Measurements from ENCODE around the gene PMAIP1.
"Not testable (repeated sequence)": the region's sequence is repeated elsewhere in the genome, so short reads cannot be mapped to it uniquely, and the experiment has no call there.

PMAIP1 gene

DNA sequence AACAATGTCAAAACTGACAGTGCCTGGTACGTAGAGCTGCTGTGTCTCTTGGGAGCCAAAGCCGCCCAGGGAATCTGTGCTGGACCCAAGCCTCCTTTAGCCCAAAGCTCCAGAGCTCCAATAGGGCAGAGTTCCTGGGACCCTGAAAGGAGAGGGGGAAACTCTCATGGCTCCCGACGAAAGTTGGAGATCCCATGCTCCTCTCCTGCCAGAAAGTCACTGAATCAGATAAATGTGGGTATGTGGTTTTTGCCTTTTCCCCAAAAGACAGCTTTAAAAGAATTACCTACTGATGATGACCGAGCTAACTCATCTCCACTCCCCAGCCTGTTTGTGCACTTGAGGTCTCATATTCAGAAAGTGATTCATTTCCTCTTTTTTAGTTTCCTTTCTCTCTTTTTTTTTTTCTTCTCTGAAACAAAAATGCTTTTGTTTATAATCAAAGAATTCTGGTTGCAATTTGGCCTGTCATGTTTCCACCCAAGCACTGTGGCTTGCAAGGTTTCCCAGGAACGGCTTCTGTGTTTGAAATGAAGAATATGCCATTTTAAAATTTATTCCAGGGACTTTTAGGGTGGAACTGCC is 14.1 kb upstream of the PMAIP1 start:
- H3K27me3 ChIP-seq (ENCODE audit: control insufficient read depth in 2 of 2, insufficient read depth in 2 of 2, low read length in 2 of 2): no peaks in the 10 kb centered on the region
- no peaks in the 10 kb centered on the region for H3K36me3 ChIP-seq (ENCODE audit: control insufficient read depth in 2 of 2, insufficient read depth in 2 of 2, low read length in 2 of 2)
- no peaks in the 10 kb centered on the region for H3K9me3 ChIP-seq (ENCODE audit: control insufficient read depth in 2 of 2, low read length in 2 of 2)
- peak overlapping the region in 1 of 2 donors; percentile 37 for H3K4me3 ChIP-seq (ENCODE audit: low read length in 2 of 2)
- H3K9ac ChIP-seq (ENCODE audit: low read depth in 1 of 2, low read length in 2 of 2): peak overlapping the region in 1 of 2 donors; percentile 41
- H3K4me1 ChIP-seq (ENCODE audit: control insufficient read depth in 2 of 2, insufficient read depth in 2 of 2, low read length in 2 of 2): peaks cover 10 to 12% of the 10 kb centered on the region in 2 donors
- no peak overlapping the region for H3K27ac ChIP-seq (ENCODE audit: low read depth in 2 of 2, low read length in 2 of 2)

DNA sequence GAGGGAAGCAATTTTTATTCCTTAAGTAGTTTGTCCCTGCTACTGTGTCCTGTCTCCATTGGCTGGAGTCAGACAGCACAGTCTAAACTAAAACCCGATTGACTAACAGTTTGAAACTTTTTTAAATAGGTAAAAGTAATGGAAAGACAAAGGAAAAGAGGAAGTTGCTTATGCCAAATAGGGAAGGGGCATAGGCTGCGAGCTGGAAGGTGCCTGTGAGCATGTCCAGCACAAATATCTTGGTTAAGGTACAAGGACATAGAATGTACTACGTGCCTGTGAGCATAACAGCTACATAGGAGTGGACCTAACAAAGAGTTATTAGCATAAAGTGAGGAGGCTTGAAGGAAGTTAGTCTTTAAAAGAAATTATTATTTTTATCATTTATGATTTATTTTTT is 13.4 kb upstream of the PMAIP1 start:
- H3K27me3 ChIP-seq (ENCODE audit: control insufficient read depth in 2 of 2, insufficient read depth in 2 of 2, low read length in 2 of 2); H3K27ac ChIP-seq (ENCODE audit: low read depth in 2 of 2, low read length in 2 of 2); H3K36me3 ChIP-seq (ENCODE audit: control insufficient read depth in 2 of 2, insufficient read depth in 2 of 2, low read length in 2 of 2); H3K9ac ChIP-seq (ENCODE audit: low read depth in 1 of 2, low read length in 2 of 2); H3K4me3 ChIP-seq (ENCODE audit: low read length in 2 of 2); H3K9me3 ChIP-seq (ENCODE audit: control insufficient read depth in 2 of 2, low read length in 2 of 2): not testable (repeated sequence)
- H3K4me1 ChIP-seq (ENCODE audit: control insufficient read depth in 2 of 2, insufficient read depth in 2 of 2, low read length in 2 of 2): peaks cover 10 to 12% of the 10 kb centered on the region in 2 donors

DNA sequence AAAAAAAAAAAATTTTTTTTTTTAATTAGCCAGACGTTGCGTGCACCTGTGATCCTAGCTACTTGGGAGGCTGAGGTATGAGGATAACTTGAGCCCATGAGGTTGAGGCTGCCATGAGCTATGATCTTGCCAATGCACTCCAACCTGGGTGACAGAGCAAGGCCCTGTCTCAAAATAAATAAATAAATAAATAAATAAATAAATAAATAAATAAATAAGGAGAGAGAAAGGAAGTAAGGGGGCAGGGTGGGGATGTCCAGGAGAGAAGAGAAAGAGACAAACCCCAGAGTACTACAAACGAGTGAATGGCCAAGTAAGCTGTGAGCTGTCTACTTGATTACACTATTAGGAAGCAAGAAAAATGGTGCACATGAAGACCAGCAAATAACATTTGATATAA is 7.7 kb upstream of the PMAIP1 start:
- Histone ChIP-seq H3K4me3 (ENCODE audit: low read length in 2 of 2) (no peak overlapping the region), H3K27me3 (ENCODE audit: control insufficient read depth in 2 of 2, insufficient read depth in 2 of 2, low read length in 2 of 2) (no peaks in the 10 kb centered on the region), H3K4me1 (ENCODE audit: control insufficient read depth in 2 of 2, insufficient read depth in 2 of 2, low read length in 2 of 2) (no peaks in the 10 kb centered on the region), H3K27ac (ENCODE audit: low read depth in 2 of 2, low read length in 2 of 2) (no peak overlapping the region), H3K9ac (ENCODE audit: low read depth in 1 of 2, low read length in 2 of 2) (no peak overlapping the region), H3K36me3 (ENCODE audit: control insufficient read depth in 2 of 2, insufficient read depth in 2 of 2, low read length in 2 of 2) (no peaks in the 10 kb centered on the region), H3K9me3 (ENCODE audit: control insufficient read depth in 2 of 2, low read length in 2 of 2) (no peaks in the 10 kb centered on the region)

DNA sequence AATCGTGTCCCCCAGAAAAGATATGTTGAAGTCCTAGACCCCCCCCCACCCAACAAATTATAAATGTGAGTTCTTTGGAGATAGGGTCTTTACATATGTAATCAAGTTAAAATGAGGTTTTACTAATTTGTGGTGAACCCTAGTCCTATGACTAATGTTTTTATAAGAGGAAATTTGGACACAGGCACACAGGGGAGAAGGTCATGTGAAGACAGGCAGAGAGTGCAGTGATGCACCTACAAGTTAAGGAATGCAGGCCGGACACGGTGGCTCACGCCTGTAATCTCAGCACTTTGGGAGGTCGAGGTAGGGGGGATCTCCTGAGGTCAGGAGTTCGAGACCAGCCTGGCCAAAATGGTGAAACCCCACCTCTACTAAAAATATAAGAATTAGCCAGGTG is 5.8 kb upstream of the PMAIP1 start:
- H3K9ac ChIP-seq (ENCODE audit: low read depth in 1 of 2, low read length in 2 of 2): no peak overlapping the region
- no peak overlapping the region for H3K27ac ChIP-seq (ENCODE audit: low read depth in 2 of 2, low read length in 2 of 2)
- H3K9me3 ChIP-seq (ENCODE audit: control insufficient read depth in 2 of 2, low read length in 2 of 2): no peaks in the 10 kb centered on the region
- peaks cover 5 to 6% of the 10 kb centered on the region in 2 donors for H3K4me1 ChIP-seq (ENCODE audit: control insufficient read depth in 2 of 2, insufficient read depth in 2 of 2, low read length in 2 of 2)
- no peaks in the 10 kb centered on the region for H3K36me3 ChIP-seq (ENCODE audit: control insufficient read depth in 2 of 2, insufficient read depth in 2 of 2, low read length in 2 of 2)
- no peak overlapping the region for H3K4me3 ChIP-seq (ENCODE audit: low read length in 2 of 2)
- no peaks in the 10 kb centered on the region for H3K27me3 ChIP-seq (ENCODE audit: control insufficient read depth in 2 of 2, insufficient read depth in 2 of 2, low read length in 2 of 2)

DNA sequence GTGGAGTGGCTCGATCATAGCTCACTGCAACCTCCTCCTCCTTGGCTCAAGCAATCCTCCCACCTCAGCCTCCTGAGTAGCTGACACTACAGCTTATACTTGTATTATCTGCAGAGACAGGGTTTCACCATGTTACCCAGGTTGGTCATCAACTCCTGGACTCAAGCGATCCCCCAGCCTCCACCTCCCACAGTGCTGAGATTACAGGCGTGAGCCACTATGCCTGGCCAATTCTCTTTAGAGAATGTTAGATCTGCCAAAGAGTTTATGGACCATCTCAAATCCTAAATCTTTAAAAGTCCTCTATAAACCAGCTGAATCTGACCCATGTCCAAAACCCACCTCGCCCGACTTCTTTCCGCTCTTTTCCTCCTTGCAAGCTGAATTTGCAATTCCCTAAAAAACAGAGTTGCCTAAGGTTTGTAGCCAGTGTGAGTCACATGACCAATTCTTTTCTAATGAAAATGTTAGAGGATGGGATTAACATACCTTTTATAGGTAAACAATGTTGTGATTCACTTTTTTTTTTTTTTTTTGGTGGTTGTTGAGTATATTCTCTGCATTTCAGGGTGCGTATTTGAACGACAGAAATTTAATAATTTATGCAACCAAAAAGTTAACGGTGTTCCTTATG is 2.4 kb upstream of the PMAIP1 start:
- Histone ChIP-seq H3K9ac (ENCODE audit: low read depth in 1 of 2, low read length in 2 of 2) (no peak overlapping the region), H3K4me3 (ENCODE audit: low read length in 2 of 2) (no peak overlapping the region), H3K9me3 (ENCODE audit: control insufficient read depth in 2 of 2, low read length in 2 of 2) (no peaks in the 10 kb centered on the region), H3K36me3 (ENCODE audit: control insufficient read depth in 2 of 2, insufficient read depth in 2 of 2, low read length in 2 of 2) (no peaks in the 10 kb centered on the region), H3K4me1 (ENCODE audit: control insufficient read depth in 2 of 2, insufficient read depth in 2 of 2, low read length in 2 of 2) (peaks cover 8 to 13% of the 10 kb centered on the region in 2 donors), H3K27ac (ENCODE audit: low read depth in 2 of 2, low read length in 2 of 2) (no peak overlapping the region), H3K27me3 (ENCODE audit: control insufficient read depth in 2 of 2, insufficient read depth in 2 of 2, low read length in 2 of 2) (no peaks in the 10 kb centered on the region)

DNA sequence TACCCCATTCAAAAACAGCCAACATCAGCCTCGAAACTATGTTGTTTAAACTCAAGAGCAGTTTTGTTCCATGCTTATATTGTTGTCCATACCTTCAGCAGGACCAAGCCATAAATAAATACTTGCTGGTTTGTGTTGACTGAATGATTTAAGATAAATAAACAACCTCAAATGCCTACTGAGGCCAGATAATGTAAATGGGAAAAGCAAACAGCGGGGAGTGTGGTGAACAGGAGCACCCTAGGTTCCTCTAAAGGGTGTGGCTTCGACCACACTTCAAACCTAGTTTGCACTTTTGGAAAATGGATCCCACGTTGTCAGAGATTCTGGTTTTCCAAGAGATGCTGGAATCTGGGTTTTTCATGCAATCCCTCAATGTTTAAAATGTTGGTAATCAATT is 1.7 kb upstream of the PMAIP1 start:
- H3K9me3 ChIP-seq (ENCODE audit: control insufficient read depth in 2 of 2, low read length in 2 of 2): no peaks in the 10 kb centered on the region
- no peak overlapping the region for H3K4me3 ChIP-seq (ENCODE audit: low read length in 2 of 2)
- no peak overlapping the region for H3K9ac ChIP-seq (ENCODE audit: low read depth in 1 of 2, low read length in 2 of 2)
- no peak overlapping the region for H3K27ac ChIP-seq (ENCODE audit: low read depth in 2 of 2, low read length in 2 of 2)
- no peaks in the 10 kb centered on the region for H3K27me3 ChIP-seq (ENCODE audit: control insufficient read depth in 2 of 2, insufficient read depth in 2 of 2, low read length in 2 of 2)
- peaks cover 8 to 13% of the 10 kb centered on the region in 2 donors for H3K4me1 ChIP-seq (ENCODE audit: control insufficient read depth in 2 of 2, insufficient read depth in 2 of 2, low read length in 2 of 2)
- H3K36me3 ChIP-seq (ENCODE audit: control insufficient read depth in 2 of 2, insufficient read depth in 2 of 2, low read length in 2 of 2): no peaks in the 10 kb centered on the region

DNA sequence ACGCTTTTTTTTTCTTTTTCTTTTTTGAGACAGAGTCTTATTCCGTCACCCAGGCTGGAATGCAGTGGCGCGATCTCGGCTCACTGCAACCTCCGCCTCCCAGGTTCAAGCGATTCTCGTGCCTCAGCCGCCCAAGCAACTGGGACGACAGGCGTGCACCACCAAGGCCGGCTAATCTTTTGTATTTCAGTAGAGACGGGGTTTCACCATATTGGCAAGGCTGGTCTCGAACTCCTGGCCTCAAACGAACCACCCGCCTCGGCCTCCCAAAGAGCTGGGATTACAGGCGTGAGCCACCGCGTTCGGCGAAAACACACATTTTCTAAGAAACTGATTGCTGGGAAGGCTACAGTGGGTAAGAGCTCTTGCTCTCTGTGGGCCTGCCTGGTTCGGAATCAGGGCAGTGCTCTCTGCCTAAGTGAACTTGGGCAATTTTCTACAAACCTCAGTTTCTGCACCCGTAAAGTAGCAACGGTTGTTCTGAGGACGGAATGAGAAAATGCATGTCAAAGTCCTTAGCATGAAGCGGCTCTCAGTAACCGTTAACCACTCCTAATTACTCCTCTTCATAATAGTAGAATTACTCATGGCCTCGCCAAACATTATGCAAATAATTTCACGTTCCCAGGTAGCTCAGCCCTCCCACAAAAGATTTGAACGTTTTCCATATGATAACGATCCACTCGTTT is 1.0 kb upstream of the PMAIP1 start:
- peak overlapping the region; percentile 80 to 81 for H3K9ac ChIP-seq (ENCODE audit: low read depth in 1 of 2, low read length in 2 of 2)
- no peaks in the 10 kb centered on the region for H3K27me3 ChIP-seq (ENCODE audit: control insufficient read depth in 2 of 2, insufficient read depth in 2 of 2, low read length in 2 of 2)
- no peaks in the 10 kb centered on the region for H3K36me3 ChIP-seq (ENCODE audit: control insufficient read depth in 2 of 2, insufficient read depth in 2 of 2, low read length in 2 of 2)
- peaks cover 8 to 13% of the 10 kb centered on the region in 2 donors for H3K4me1 ChIP-seq (ENCODE audit: control insufficient read depth in 2 of 2, insufficient read depth in 2 of 2, low read length in 2 of 2)
- peak overlapping the region; percentile 85 for H3K4me3 ChIP-seq (ENCODE audit: low read length in 2 of 2)
- H3K27ac ChIP-seq (ENCODE audit: low read depth in 2 of 2, low read length in 2 of 2): peak overlapping the region; percentile 94 to 97
- H3K9me3 ChIP-seq (ENCODE audit: control insufficient read depth in 2 of 2, low read length in 2 of 2): no peaks in the 10 kb centered on the region

DNA sequence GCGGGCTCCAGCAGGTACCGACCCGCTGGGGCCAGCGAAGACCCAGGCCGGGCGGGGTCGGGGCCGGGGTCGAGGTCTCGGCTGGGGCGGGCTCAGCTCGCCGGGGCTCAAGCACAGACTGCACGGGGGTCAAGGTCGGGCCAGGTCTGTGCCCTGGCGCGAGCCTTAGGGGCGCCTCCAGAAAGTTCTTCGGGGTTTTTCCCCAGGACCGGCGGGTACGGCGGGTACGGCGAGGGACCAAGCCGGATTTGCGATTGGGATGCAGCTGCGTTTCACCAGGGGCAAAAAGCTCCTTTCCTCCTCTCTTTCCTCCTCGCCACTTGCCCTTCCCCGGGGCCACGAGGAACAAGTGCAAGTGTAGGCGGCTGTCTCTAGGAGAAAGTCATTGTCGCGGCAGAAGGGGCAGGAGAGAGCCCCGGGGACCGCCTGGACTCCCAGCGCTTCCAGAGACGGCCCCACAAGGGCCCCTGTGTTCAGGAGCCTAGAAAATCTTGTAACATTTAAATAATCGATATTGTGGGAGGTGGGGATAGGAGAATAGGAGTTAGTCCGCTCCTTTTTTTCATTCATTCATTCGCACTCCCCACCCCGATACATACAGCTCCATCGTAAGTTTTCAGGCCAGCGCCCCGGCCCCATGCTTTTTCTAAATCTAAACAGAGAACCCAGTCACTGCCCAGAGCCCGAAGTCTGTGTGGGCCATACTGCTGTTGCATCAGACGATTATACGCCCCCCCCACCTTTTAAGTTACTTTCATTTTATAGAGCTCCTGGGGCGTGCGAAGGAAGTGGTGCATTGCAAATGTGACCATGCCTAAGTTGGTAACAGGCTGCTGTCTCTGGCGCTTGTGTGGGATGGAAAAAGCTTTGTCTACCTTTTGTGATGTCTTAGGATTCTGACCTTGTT is 679 bp downstream of the PMAIP1 start:
- H3K27ac ChIP-seq (ENCODE audit: low read depth in 2 of 2, low read length in 2 of 2): peak overlapping the region; percentile 94 to 97
- H3K4me1 ChIP-seq (ENCODE audit: control insufficient read depth in 2 of 2, insufficient read depth in 2 of 2, low read length in 2 of 2): peaks cover 8 to 13% of the 10 kb centered on the region in 2 donors
- H3K9me3 ChIP-seq (ENCODE audit: control insufficient read depth in 2 of 2, low read length in 2 of 2): no peaks in the 10 kb centered on the region
- no peaks in the 10 kb centered on the region for H3K27me3 ChIP-seq (ENCODE audit: control insufficient read depth in 2 of 2, insufficient read depth in 2 of 2, low read length in 2 of 2)
- H3K36me3 ChIP-seq (ENCODE audit: control insufficient read depth in 2 of 2, insufficient read depth in 2 of 2, low read length in 2 of 2): no peaks in the 10 kb centered on the region
- H3K9ac ChIP-seq (ENCODE audit: low read depth in 1 of 2, low read length in 2 of 2): peak overlapping the region; percentile 79 to 80
- peak overlapping the region; percentile 85 for H3K4me3 ChIP-seq (ENCODE audit: low read length in 2 of 2)

DNA sequence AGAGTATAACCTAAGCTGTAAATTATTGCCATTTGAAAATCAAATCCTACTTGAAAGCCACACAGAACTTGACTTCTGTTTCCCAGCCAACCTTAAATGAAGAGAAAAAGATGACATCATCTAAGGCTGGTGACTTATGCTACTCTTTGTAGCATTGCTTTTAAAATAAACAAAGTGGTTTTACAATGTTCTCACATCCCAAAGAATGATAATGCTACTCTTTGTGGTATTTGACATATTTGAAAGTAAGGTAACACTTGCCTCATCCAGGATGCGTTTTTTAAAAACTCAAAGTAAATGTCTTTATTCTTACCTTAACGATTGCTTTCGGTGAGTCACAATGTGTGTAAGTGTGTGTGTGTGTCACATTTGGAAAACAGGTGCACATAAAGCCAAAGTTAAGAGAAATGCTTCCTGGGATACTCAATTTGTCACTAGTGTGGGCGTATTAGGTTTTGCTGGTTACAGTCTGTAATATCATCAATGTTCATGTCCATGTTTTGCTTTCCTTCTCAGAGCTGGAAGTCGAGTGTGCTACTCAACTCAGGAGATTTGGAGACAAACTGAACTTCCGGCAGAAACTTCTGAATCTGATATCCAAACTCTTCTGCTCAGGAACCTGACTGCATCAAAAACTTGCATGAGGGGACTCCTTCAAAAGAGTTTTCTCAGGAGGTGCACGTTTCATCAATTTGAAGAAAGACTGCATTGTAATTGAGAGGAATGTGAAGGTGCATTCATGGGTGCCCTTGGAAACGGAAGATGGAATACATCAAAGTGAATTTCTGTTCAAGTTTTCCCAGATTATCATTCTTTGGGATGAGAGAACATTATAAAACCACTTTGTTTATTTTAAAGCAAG is 2.6 kb downstream of the PMAIP1 start:
- Histone ChIP-seq H3K27ac (ENCODE audit: low read depth in 2 of 2, low read length in 2 of 2) (no peak overlapping the region), H3K9me3 (ENCODE audit: control insufficient read depth in 2 of 2, low read length in 2 of 2) (no peaks in the 10 kb centered on the region), H3K4me1 (ENCODE audit: control insufficient read depth in 2 of 2, insufficient read depth in 2 of 2, low read length in 2 of 2) (peaks cover 8 to 13% of the 10 kb centered on the region in 2 donors), H3K36me3 (ENCODE audit: control insufficient read depth in 2 of 2, insufficient read depth in 2 of 2, low read length in 2 of 2) (no peaks in the 10 kb centered on the region), H3K4me3 (ENCODE audit: low read length in 2 of 2) (no peak overlapping the region), H3K27me3 (ENCODE audit: control insufficient read depth in 2 of 2, insufficient read depth in 2 of 2, low read length in 2 of 2) (no peaks in the 10 kb centered on the region), H3K9ac (ENCODE audit: low read depth in 1 of 2, low read length in 2 of 2) (no peak overlapping the region)

Measured in mucosa of rectum (tissue), 2 donors.